GM19455 (cell line): ENCODE results near the gene LRWD1.
"Not testable (repeated sequence)": the region's sequence is repeated elsewhere in the genome, so short reads cannot be mapped to it uniquely, and the experiment has no call there.

Source experiments
- ATAC-seq: cut with Tn5 transposase; IDR thresholded peaks from one replicate; pipeline ENCODE4 v1.9.1; 2021; ENCODE audit not compliant: unreplicated experiment

LRWD1 gene

DNA sequence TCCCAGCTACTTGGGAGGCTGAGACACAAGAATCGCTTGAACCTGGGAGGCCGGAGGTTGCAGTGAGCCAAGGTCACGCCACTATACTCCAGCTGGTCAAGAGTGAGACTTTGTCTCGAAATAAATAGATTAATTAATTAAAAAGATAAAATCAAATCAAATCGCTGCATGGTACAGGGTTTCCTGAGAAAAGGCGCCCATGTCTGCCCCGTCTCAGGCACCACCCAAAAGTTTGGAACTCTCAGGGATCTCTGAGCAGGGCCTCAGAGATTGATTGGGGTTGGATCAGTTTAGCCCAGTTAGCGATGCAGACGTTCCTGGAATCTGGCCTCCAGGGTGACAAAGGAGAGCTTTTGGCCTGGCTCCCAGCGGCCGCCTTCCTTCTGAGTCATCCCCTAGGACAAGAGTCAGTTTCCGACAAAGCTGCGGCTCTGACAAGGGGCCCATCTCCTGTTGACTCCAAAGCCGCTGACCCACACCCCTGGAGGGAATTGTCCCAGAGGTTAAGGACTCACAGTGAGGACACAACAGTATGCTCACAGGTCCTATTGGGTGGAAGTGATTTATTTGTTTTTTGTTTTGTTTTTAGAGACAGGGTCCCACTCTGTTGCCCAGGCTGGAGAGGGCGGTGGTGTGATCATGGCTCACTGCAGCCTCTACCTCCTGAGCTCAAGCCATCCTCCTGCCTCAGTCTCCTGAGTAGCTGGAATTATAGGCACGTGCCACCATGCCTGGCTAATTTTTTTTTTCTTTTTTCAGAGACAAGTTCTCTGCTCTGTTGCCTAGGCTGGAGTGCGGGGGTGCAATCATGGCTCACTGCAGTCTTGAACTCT, 24.6 kb upstream of the LRWD1 start:
- ATAC-seq = no peak

GRCh38 chr7:102444961-102445673, 19.7 kb upstream of the LRWD1 start:
- ATAC-seq = peak; percentile 34

- no peak for ATAC-seq
These were observed 19.1 kb upstream of the LRWD1 start for GRCh38 chr7:102445674-102446071.

GRCh38 chr7:102446387-102447156, 18.2 kb upstream of the LRWD1 start:
- ATAC-seq = no peak

DNA sequence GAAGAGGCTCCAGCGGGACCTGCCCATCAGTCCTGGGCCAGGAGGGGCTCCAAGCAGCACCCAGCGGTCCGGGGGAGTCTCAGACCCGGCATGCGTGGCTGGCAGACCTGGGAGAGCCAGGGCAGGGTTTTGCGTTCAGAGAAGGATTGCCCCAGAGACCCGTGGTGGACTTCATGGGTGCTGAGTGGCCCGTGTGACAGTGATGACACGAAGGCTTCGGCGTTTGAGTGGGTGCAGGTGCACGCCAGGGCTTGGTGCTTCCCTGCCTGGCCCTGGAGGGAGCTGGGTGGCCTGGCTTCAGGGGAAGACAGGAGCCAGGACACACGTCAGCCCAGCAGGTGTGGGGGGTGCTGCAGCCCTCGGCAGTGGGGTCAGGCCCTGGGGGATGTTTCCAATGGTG, 17.5 kb upstream of the LRWD1 start:
- no peak for ATAC-seq

GRCh38 chr7:102449136-102449535, 15.6 kb upstream of the LRWD1 start:
- ATAC-seq = no peak

DNA sequence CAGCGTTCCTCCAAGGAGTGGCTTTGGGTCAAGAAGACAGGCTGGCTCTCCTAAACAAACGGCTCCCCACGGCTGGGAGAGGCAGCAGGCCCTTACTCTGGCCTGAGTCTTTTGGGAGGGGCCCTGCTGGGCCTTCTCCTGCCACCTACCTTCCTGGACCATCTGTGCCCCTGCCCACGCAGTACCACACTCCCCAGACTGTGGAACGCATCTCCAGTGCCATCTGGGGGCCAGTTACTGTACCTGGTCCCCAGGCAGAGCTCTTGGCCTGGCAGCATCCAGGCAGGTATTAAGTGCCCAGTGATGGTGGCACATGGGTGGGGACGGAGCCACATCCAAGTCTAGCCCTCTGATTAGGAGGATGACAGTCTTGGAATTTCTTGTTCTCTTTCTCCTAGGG, 14.5 kb upstream of the LRWD1 start:
- ATAC-seq = no peak

- no peak for ATAC-seq
These were observed 13.3 kb upstream of the LRWD1 start for GRCh38 chr7:102451371-102452054.

GRCh38 chr7:102452451-102452850, 12.3 kb upstream of the LRWD1 start:
- ATAC-seq = no peak

DNA sequence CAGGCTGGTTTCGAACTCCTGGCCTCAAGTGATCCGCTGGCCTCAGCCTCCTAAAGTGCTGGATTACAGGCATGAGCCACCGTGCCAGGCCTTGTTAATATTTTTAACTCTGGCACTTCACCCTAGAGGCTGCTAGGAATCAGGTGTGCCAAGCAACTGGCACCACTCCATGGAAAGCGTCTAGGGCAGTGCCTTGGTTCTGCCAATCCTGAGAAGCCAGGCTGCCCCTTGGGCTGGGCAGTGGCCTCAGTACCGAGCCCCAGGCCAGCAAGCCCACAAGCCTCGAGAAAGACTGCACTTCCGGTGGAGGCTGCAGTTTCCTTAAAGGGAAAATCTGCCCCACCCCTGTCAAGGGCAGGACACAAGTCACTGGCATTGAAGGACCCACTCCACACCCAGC, 11.5 kb upstream of the LRWD1 start:
- no peak for ATAC-seq

- ATAC-seq = no peak
These were observed 10.3 kb upstream of the LRWD1 start for GRCh38 chr7:102454468-102454867.

- not testable (repeated sequence) for ATAC-seq
These were observed 9.9 kb upstream of the LRWD1 start for GRCh38 chr7:102454932-102455331.

DNA sequence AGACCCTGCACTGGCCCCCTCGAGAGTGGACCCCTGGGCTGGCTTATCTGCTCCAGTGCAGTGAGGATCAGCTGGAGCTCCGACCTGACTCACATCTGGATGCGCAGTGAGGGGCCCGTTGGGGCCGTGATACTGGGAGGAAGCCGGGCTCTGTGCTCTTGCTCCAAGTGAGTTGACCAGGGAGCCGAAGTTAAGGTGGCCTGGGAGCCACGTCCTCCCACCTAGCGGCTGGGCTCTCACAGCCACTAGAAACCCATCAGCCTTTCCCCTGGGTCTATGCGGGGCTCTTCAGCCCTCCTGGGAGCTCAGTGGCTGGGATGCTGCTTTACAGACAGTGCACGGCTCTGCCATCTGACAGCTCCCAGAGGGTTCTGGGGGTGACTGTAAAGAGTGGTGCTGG, 9.2 kb upstream of the LRWD1 start:
- no peak for ATAC-seq

GRCh38 chr7:102456327-102456726, 8.5 kb upstream of the LRWD1 start:
- ATAC-seq = no peak

DNA sequence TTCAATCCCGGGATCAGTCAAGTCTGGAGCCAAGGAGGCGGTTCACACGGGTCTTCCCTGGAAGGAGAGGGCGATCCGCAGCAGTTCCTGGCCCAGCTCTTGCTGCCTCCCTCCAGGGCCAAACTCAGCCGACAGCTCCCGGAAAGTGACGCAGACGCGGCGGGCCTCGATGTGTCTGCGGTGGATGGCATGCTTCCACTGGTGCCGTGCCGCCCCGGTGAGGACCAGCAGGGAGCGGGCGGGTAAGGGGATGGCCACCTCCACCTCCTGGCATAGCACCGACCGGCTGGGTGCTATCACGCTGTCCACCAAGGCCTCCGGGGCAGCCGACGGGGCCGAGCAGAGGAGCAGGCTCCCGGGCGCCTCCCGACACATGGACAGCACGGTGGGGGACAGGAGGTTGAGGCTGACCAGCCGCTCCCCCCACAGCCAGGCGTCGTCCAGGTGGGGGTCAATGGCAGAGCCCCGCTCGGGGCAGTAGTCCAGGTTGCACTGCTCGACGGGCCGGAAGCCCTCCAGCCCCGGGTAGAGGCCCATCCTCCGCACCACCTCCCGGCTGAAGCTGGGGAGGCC, 7.3 kb upstream of the LRWD1 start:
- ATAC-seq = no peak

GRCh38 chr7:102459221-102459844, 5.5 kb upstream of the LRWD1 start:
- no peak for ATAC-seq

DNA sequence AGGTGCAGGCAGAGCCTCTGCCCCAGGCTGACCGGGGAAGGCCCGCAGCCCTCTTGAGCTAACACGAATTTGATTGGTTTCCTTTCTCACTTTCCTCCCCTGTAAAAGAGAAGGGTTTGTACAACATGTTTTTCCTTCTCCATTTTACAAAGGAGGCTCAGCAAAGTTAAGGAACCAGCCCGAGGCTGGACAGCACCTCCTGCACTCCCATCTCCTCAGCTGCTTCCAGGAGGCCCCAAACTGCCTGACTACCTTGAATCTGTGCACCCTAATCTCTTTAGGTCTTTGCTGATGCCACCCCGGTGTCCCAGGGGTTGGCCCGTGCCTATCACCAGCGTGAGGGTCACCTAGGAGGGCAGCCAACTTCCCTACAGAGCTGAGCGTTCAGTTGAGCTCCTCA, 4.3 kb upstream of the LRWD1 start:
- no peak for ATAC-seq

DNA sequence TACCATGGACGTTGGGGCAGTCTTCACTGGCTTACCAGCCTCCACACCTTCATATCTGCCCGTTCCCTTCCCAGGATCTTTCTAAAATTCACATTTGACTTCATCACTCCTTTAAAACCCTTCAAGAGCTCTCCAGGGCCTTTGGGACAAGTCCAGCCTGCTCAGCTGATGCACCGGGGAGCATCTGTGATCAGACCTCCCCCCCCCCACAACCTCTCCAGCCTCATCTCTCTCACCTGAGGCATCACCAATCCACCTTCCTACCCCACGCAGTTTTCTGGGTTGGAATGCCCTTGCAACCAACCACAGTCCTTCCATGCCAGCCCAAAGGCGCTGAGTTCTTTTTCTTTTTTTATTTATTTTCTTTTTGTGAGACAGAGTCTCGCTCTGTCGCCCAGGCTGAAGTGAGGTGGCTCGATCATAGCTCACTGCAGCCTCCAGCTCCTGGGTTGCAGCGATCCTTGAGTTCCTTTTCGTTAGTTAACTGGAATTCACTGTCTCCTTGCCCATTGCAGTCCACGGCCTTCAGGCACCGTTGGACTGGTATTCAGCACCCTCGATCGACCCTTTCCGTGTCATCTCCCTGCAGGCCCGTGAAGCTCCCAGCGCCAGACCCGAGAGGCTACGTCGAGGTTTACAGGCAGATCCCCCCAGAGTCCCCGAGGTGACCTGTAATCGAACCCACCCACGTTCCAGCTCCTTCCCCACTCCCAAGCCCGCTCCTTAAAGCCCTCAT, 775 bp upstream of the LRWD1 start:
- peak; percentile 3 for ATAC-seq

GRCh38 chr7:102466097-102466496, 1.3 kb downstream of the LRWD1 start:
- ATAC-seq = no peak
